Measurements from ENCODE around the gene HES4. TPM values are rescaled to one million over a fixed set of nuclear protein-coding genes. Genes with fewer than 3 reads are reported as not detected.

The HES4 gene
- total RNA-seq, 4 donors from 2014 or later, result 17.8 to 30.0 (median 22.6) TPM

GRCh38 chr1:1040004-1040991 lies 40.4 kb upstream of the HES4 start:
- ATAC-seq (ENCODE audit: low FRiP score) (peak; percentile 79), DNase-seq (ENCODE audit: low spot score) (peak; percentile 39)
- no peak for TF ChIP-seq CTCF (IDR thresholded peaks at IDR 0.05)

- no peak for DNase-seq (ENCODE audit: low spot score)
- no peak for ATAC-seq (ENCODE audit: low FRiP score)
- TF ChIP-seq CTCF (IDR thresholded peaks at IDR 0.05), result no peak
Measured at GRCh38 chr1:1039145-1039910, 39.4 kb upstream of the HES4 start.

- no peak for DNase-seq (ENCODE audit: low spot score)
- no peak for TF ChIP-seq CTCF (IDR thresholded peaks at IDR 0.05)
- ATAC-seq (ENCODE audit: low FRiP score), result no peak
Measured at GRCh38 chr1:1038694-1039093, 38.8 kb upstream of the HES4 start.

GRCh38 chr1:1037366-1038327 lies 37.8 kb upstream of the HES4 start:
- TF ChIP-seq CTCF (IDR thresholded peaks at IDR 0.05), result no peak
- no peak for DNase-seq (ENCODE audit: low spot score)
- ATAC-seq (ENCODE audit: low FRiP score), result no peak

GRCh38 chr1:1035291-1035943 lies 35.5 kb upstream of the HES4 start:
- DNase-seq (ENCODE audit: low spot score) (no peak), ATAC-seq (ENCODE audit: low FRiP score) (no peak)
- TF ChIP-seq CTCF (IDR thresholded peaks at IDR 0.05), result no peak

- no peak for DNase-seq (ENCODE audit: low spot score)
- ATAC-seq (ENCODE audit: low FRiP score), result no peak
- no peak for TF ChIP-seq CTCF (IDR thresholded peaks at IDR 0.05)
Measured at GRCh38 chr1:1034439-1034781, 34.5 kb upstream of the HES4 start.

Data from omental fat pad (tissue), 4 donors.